Coronary artery (tissue), 2 donors: ENCODE data around the gene ARL15.
A peak's percentile ranks its signal among the peaks of the same experiment; 100 is the strongest.

Experiments
- DNase-seq: peaks from one replicate; pipeline ENCODE4 v3.0.0-alpha.2; 2017; ENCODE audit warnings: low spot score
- H3K27ac ChIP-seq, 2 donors: fragments of 200-600 bp; sonication (generic); one replicate each; pipeline ENCODE4 v1.5.1; 2016 to 2019
- H3K4me3 ChIP-seq: fragments of 200-600 bp; sonication (generic); 2 replicates; pipeline ENCODE4 v1.5.1; 2016; ENCODE audit warnings: mild to moderate bottlenecking, moderate library complexity
- CTCF ChIP-seq: fragments of 200-600 bp; sonication (generic); IDR thresholded peaks from one replicate; pipeline ENCODE4 v1.5.1; 2019; ENCODE audit warnings: antibody characterized with exemption

ARL15 gene

GRCh38 chr5:54251981-54252380, 58.4 kb downstream of the ARL15 start:
- H3K4me3 ChIP-seq = no peak overlapping the region
- no peak for TF ChIP-seq CTCF
- no peak for DNase-seq
- H3K27ac ChIP-seq = no peak overlapping the region

- no peak for DNase-seq
- Histone ChIP-seq H3K27ac (no peak overlapping the region), H3K4me3 (no peak overlapping the region)
- TF ChIP-seq CTCF = no peak
Observed at GRCh38 chr5:54249210-54250028, 61.0 kb downstream of the ARL15 start.

GRCh38 chr5:54247226-54247625, 63.1 kb downstream of the ARL15 start:
- H3K27ac ChIP-seq = no peak overlapping the region
- no peak for DNase-seq
- no peak for TF ChIP-seq CTCF
- no peak overlapping the region for H3K4me3 ChIP-seq

GRCh38 chr5:54243483-54244080, 66.8 kb downstream of the ARL15 start:
- Histone ChIP-seq H3K4me3 (no peak overlapping the region), H3K27ac (no peak overlapping the region)
- no peak for DNase-seq
- TF ChIP-seq CTCF = no peak

GRCh38 chr5:54242297-54242696, 68.1 kb downstream of the ARL15 start:
- Histone ChIP-seq H3K4me3 (no peak overlapping the region), H3K27ac (no peak overlapping the region)
- no peak for DNase-seq
- no peak for TF ChIP-seq CTCF

- DNase-seq = no peak
- peak overlapping the region; percentile 44 for H3K4me3 ChIP-seq
- TF ChIP-seq CTCF = peak; percentile 25
- no peak overlapping the region for H3K27ac ChIP-seq
Observed at GRCh38 chr5:54234304-54234933, 76.0 kb downstream of the ARL15 start.
